Erythroblast (primary cell): ENCODE data around the gene ROBO2.

Experiments used
- GATA1 ChIP-seq: IDR thresholded peaks from 2 replicates; pipeline ENCODE4 v1.6.1; 2011; ENCODE audit warnings: low read depth, mild to moderate bottlenecking, control low read depth, low read length, moderate library complexity
- POLR2A ChIP-seq: IDR thresholded peaks from 2 replicates; pipeline ENCODE4 v1.6.1; 2011; ENCODE audit warnings: mild to moderate bottlenecking, low read length

DNA sequence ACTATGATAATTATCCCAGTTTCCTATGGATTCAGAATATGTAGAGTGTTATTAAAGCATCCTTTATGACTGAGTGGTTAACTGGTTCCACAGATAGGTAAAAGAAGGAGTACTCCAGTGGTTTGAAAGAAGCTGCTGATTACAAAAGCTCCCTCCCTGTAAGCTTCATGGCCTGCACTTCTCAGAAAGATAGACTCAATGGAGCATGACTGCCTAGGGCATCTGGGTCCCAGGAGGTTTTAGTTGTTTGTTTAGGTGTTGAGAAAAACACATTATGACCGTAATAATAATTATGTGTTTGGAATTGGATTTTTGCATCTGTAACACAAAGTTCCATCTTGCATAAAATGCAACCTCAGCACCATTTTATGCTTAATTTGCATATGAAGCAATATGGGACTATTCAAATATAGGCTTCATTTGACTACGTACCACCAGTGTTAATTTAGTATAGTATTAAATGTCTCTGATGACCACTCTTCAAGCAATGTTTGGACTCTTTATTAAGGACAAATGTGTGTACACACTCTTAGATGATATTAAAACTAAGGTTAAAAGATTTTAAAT is 121.1 kb downstream of the ROBO2 start:
- TF ChIP-seq POLR2A (no peak), GATA1 (no peak)
